ENCODE results near the gene HES7. TPM values are rescaled to one million over a fixed set of nuclear protein-coding genes. Genes with fewer than 3 reads are reported as not detected.
A peak's percentile ranks its signal among the peaks of the same experiment; 100 is the strongest.

The HES7 gene
- total and polyA plus RNA-seq, 9 of the 15 experiments (the other 6 are each of a cell fraction or from before 2014, with no cell fraction given) = 0.03 to 1.7 (median 0.14) TPM; not detected in 1

- TF ChIP-seq ZNF592 (IDR thresholded peaks at IDR 0.05) (no peak), ZZZ3 (IDR thresholded peaks at IDR 0.05) (no peak), KAT2B (IDR thresholded peaks at IDR 0.05; ENCODE audit: low read depth, low read length) (no peak), ZEB2 (IDR thresholded peaks at IDR 0.05) (no peak), SIX5 (IDR thresholded peaks at IDR 0.05; ENCODE audit: borderline replicate concordance in 1 of 2, insufficient read depth in 1 of 2, low read depth in 1 of 2, low read length in 2 of 2) (no peak), CTBP1 (IDR thresholded peaks at IDR 0.05; ENCODE audit: borderline replicate concordance) (peak; percentile 96), ZNF3 (CRISPR knock-in tag; IDR thresholded peaks at IDR 0.05) (no peak), ZSCAN29 (IDR thresholded peaks at IDR 0.05) (no peak), TCF7 (IDR thresholded peaks at IDR 0.05; ENCODE audit: borderline replicate concordance) (no peak), MITF (IDR thresholded peaks at IDR 0.05) (no peak), SREBF2 (CRISPR knock-in tag; IDR thresholded peaks at IDR 0.05) (no peak), HIVEP1 (CRISPR knock-in tag; IDR thresholded peaks at IDR 0.05) (no peak), ZHX1 (conservative IDR thresholded peaks at IDR 0.05; ENCODE audit: low read length) (no peak), PCBP1 (IDR thresholded peaks at IDR 0.05; ENCODE audit: low read depth, low read length, poor library complexity, severe bottlenecking) (no peak), EHMT2 (IDR thresholded peaks at IDR 0.05) (no peak), LEF1 (IDR thresholded peaks at IDR 0.05) (no peak), ZBTB7A (IDR thresholded peaks at IDR 0.05; ENCODE audit: borderline replicate concordance, control insufficient read depth, low read depth, low read length) (peak; percentile 80; the same call in 1 of the 2 replicates), POU5F1 (IDR thresholded peaks at IDR 0.05; ENCODE audit: borderline replicate concordance, low read depth, low read length, partially characterized antibody) (no peak), FOXO4 (CRISPR knock-in tag; IDR thresholded peaks at IDR 0.05) (no peak)
These were observed 2.1 kb downstream of the HES7 start (continued) for GRCh38 chr17:8121681-8122421.

Data from K562 (cell line).